Right lobe of liver (tissue), 6 donors: ENCODE results near the gene INHBC. TPM values are rescaled to one million over a fixed set of nuclear protein-coding genes. Genes with fewer than 3 reads are reported as not detected.
"Not testable (repeated sequence)": the region's sequence is repeated elsewhere in the genome, so short reads cannot be mapped to it uniquely, and the experiment has no call there.

Experiments used
- ATAC-seq, 4 donors: fragments of 200-7000 bp; cut with Tn5 transposase; one replicate each; pipeline ENCODE4 v1.9.1; 2020; ENCODE audit warnings: mild to moderate bottlenecking in 4 of 4, moderate library complexity in 4 of 4
- DNase-seq, 3 donors: peaks; one replicate each; pipeline ENCODE4 v3.0.0-alpha.2; 2020
- H3K27ac ChIP-seq, 3 donors: fragments of 200-600 bp; one replicate each; pipeline ENCODE4 v1.8.0; 2022
- H3K27me3 ChIP-seq, 2 donors: fragments of 200-600 bp; one replicate each; pipeline ENCODE4 v1.8.0; 2022
- H3K36me3 ChIP-seq, 4 donors: fragments of 200-600 bp; sonication (generic) in 1 of 4; one replicate each; pipeline versions ENCODE4 v1.5.1 to v1.8.0; 2017 to 2022; ENCODE audit warnings: control low read depth in 1 of 4
- H3K4me1 ChIP-seq, 4 donors: fragments of 200-600 bp; sonication (generic) in 1 of 4; one replicate each; pipeline versions ENCODE4 v1.5.1 to v1.8.0; 2017 to 2022; ENCODE audit warnings: control low read depth in 1 of 4
- H3K4me3 ChIP-seq, 3 donors: fragments of 200-600 bp; one replicate each; pipeline ENCODE4 v1.8.0; 2022
- H3K9me3 ChIP-seq, 4 donors: fragments of 200-600 bp; sonication (generic) in 1 of 4; one replicate each; pipeline versions ENCODE4 v1.5.1 to v1.8.0; 2017 to 2022; ENCODE audit warnings: control low read depth in 1 of 4
- CTCF ChIP-seq, 4 donors: fragments of 200-600 bp in 3 of 4; fragments of 450-650 bp in 1 of 4; IDR thresholded peaks; one replicate each; pipeline versions ENCODE4 v1.5.1 to v1.8.0; 2016 to 2022; ENCODE audit warnings: antibody characterized with exemption in 4 of 4, mild to moderate bottlenecking in 2 of 4
- POLR2A ChIP-seq: fragments of 450-650 bp; IDR thresholded peaks from one replicate; pipeline ENCODE4 v1.6.1; 2017; ENCODE audit warnings: antibody characterized with exemption, mild to moderate bottlenecking
- WGBS: methylation state at CpG from one replicate; pipeline ENCODE4 v1.1.6; 2018; ENCODE audit warnings: low coverage, low lambda C conversion rate; ENCODE audit not compliant: insufficient coverage; ENCODE audit errors: missing lambda C conversion rate; 5-methylcytosine and 5-hydroxymethylcytosine counted together
- intact Hi-C, 2 donors: fragments of 100-400 bp; cut with DNase I; formaldehyde crosslinking; loops; one replicate each; pipeline versions ENCODE4 v1.11.2 to v1.14.1; 2022
- total RNA-seq, 6 experiments: library from RNA; depleted of rRNA in 2 of 6; stranded (reverse); fragments of >200 nt in 2 of 6; fragmentation: NEBNext Ultra II Directional in 3 of 6; extraction: Animal tissue kit (Norgen Biotek cat#: 25700) in 3 of 6; gene quantifications; one replicate each; pipeline versions ENCODE4 v1.1.0 to v1.2.4, GENCODE V29; 2016 to 2023
- donor health status: DM: no; HTN: yes; CAD: no.
- donor health status: DM: no; HTN: no; CAD: no.
- donor health status: DM: no; HTN: no; CAD: no.
- donor health status: DM: no; HTN: yes; CAD: no.
- donor health status: DM: no; HTN: yes; CAD: no.

INHBC gene
- total RNA-seq, 6 experiments from 2014 or later = 14.7 to 123 (median 63.6) TPM

GRCh38 chr12:57488402-57489156, 54.0 kb downstream of the INHBC start:
- H3K27ac ChIP-seq = peak overlapping the region; percentile 11 to 39 (median 36)
- peak overlapping the region; percentile 80 to 94 (median 93) for H3K4me3 ChIP-seq
- H3K36me3 ChIP-seq = peaks cover 0 to 27% (median 15%) of the 10 kb centered on the region in 4 donors
- H3K27me3 ChIP-seq = no peaks in the 10 kb centered on the region
- H3K4me1 ChIP-seq = peaks cover 0 to 9% (median 4%) of the 10 kb centered on the region in 4 donors
- intact Hi-C loops = no loop called here
- WGBS = 18% methylated on average over 11 of the region's 11 CpGs
- no peak for ATAC-seq
- DNase-seq = no peak
- no peak for TF ChIP-seq POLR2A
- H3K9me3 ChIP-seq = no peaks in the 10 kb centered on the region

- intact Hi-C loops = no loop called here
- no peaks in the 10 kb centered on the region for H3K9me3 ChIP-seq
- no peak for ATAC-seq
- no peak for TF ChIP-seq CTCF (IDR thresholded peaks at IDR 0.05)
- TF ChIP-seq POLR2A = no peak
- no peak for DNase-seq
- no peaks in the 10 kb centered on the region for H3K27me3 ChIP-seq
- H3K27ac ChIP-seq = no peak overlapping the region
- 97% methylated on average over 4 of the region's 5 CpGs for WGBS
- H3K4me1 ChIP-seq = peaks cover 0 to 9% (median 4%) of the 10 kb centered on the region in 4 donors
- H3K36me3 ChIP-seq = peaks cover 0 to 30% (median 17%) of the 10 kb centered on the region in 4 donors
- H3K4me3 ChIP-seq = peak overlapping the region; percentile 80 to 94 (median 93)
Observed at GRCh38 chr12:57489157-57489641, 54.6 kb downstream of the INHBC start.

- H3K27ac ChIP-seq = no peak overlapping the region
- DNase-seq (no peak), ATAC-seq (no peak)
- no peaks in the 10 kb centered on the region for H3K9me3 ChIP-seq
- H3K27me3 ChIP-seq = no peaks in the 10 kb centered on the region
- TF ChIP-seq CTCF (IDR thresholded peaks at IDR 0.05) (no peak), POLR2A (no peak)
- H3K36me3 ChIP-seq = peaks cover 0 to 30% (median 17%) of the 10 kb centered on the region in 4 donors
- WGBS = no CpG with 5 or more reads among the region's 4 CpGs
- peaks cover 0 to 9% (median 4%) of the 10 kb centered on the region in 4 donors for H3K4me1 ChIP-seq
- intact Hi-C loops = no loop called here
- no peak overlapping the region for H3K4me3 ChIP-seq
Observed at GRCh38 chr12:57490126-57490525, 55.5 kb downstream of the INHBC start.

- DNase-seq = no peak
- peaks cover 0 to 30% (median 19%) of the 10 kb centered on the region in 4 donors for H3K36me3 ChIP-seq
Observed at GRCh38 chr12:57491393-57492280, 57.1 kb downstream of the INHBC start.

GRCh38 chr12:57495051-57495701, 60.6 kb downstream of the INHBC start:
- H3K4me1 ChIP-seq, intact Hi-C loops, DNase-seq, H3K27me3 ChIP-seq, ATAC-seq, H3K27ac ChIP-seq, H3K9me3 ChIP-seq, H3K4me3 ChIP-seq: not testable (repeated sequence)
- H3K36me3 ChIP-seq = peaks cover 0 to 55% (median 23%) of the 10 kb centered on the region in 4 donors
- 75% methylated on average over 4 of the region's 48 CpGs for WGBS

More at GRCh38 chr12:57491393-57492280, 57.1 kb downstream of the INHBC start:
- Histone ChIP-seq H3K4me3 (no peak overlapping the region), H3K27ac (no peak overlapping the region), H3K9me3 (no peaks in the 10 kb centered on the region), H3K4me1 (peaks cover 0 to 9% (median 4%) of the 10 kb centered on the region in 4 donors), H3K27me3 (no peaks in the 10 kb centered on the region)
- WGBS = 85% methylated on average over 15 of the region's 15 CpGs
- intact Hi-C loops = no loop called here
- TF ChIP-seq POLR2A (no peak), CTCF (IDR thresholded peaks at IDR 0.05) (peak in 1 of 4 donors; percentile 11)
- no peak for ATAC-seq
